DMS153 treated with DMSO at 0.1 percent for 48 hours (cell line): ENCODE data around the gene PHOSPHO2.

ENCODE experiments used
- DNase-seq: peaks from one replicate; lab custom pipeline; 2025; ENCODE audit not compliant: unreplicated experiment; lab: John Stamatoyannopoulos, UW

Gene PHOSPHO2

GRCh38 chr2:169715379-169716237 lies 21.3 kb downstream of the PHOSPHO2 start:
- peak; percentile 6 for DNase-seq

GRCh38 chr2:169716238-169716886 lies 22.1 kb downstream of the PHOSPHO2 start:
- DNase-seq, result no peak

- peak; percentile 8 for DNase-seq
Observed at GRCh38 chr2:169716938-169717690, 22.8 kb downstream of the PHOSPHO2 start.

- DNase-seq, result no peak
Observed at GRCh38 chr2:169717691-169718063, 23.4 kb downstream of the PHOSPHO2 start.

- no peak for DNase-seq
Observed at GRCh38 chr2:169718930-169719504, 24.7 kb downstream of the PHOSPHO2 start.

GRCh38 chr2:169721016-169721415 lies 26.7 kb downstream of the PHOSPHO2 start:
- DNase-seq, result no peak

- DNase-seq, result no peak
Observed at GRCh38 chr2:169727065-169727464, 32.8 kb downstream of the PHOSPHO2 start.

- no peak for DNase-seq
Observed at GRCh38 chr2:169729274-169729605, 35.0 kb downstream of the PHOSPHO2 start.

GRCh38 chr2:169732075-169732474 lies 37.8 kb downstream of the PHOSPHO2 start:
- no peak for DNase-seq

GRCh38 chr2:169732583-169733358 lies 38.5 kb downstream of the PHOSPHO2 start:
- DNase-seq, result no peak

- no peak for DNase-seq
Observed at GRCh38 chr2:169734169-169734847, 40.0 kb downstream of the PHOSPHO2 start.

- DNase-seq, result no peak
Observed at GRCh38 chr2:169735623-169736022, 41.4 kb downstream of the PHOSPHO2 start.

- DNase-seq, result no peak
Observed at GRCh38 chr2:169736902-169737301, 42.6 kb downstream of the PHOSPHO2 start.

GRCh38 chr2:169738566-169739229 lies 44.4 kb downstream of the PHOSPHO2 start:
- DNase-seq, result no peak

GRCh38 chr2:169739351-169739750 lies 45.1 kb downstream of the PHOSPHO2 start:
- no peak for DNase-seq

GRCh38 chr2:169743549-169743948 lies 49.3 kb downstream of the PHOSPHO2 start:
- no peak for DNase-seq

- DNase-seq, result no peak
Observed at GRCh38 chr2:169746240-169746639, 52.0 kb downstream of the PHOSPHO2 start.

- no peak for DNase-seq
Observed at GRCh38 chr2:169748319-169748718, 54.0 kb downstream of the PHOSPHO2 start.
